HEK293T (cell line): ENCODE data around the gene FBXO15.

Source experiments
- CTCF ChIA-PET: fragments of 350-600 bp; formaldehyde crosslinking; extraction: SDS; loops from one replicate; lab custom pipeline; 2021; ENCODE audit warnings: antibody characterized with exemption, inconsistent platforms; lab: Yijun Ruan, JAX
- POLR2A ChIA-PET: fragments of 350-600 bp; formaldehyde crosslinking; extraction: SDS; loops from one replicate; lab custom pipeline; 2020; ENCODE audit warnings: antibody characterized with exemption, inconsistent platforms; lab: Yijun Ruan, JAX
- DNase-seq: peaks from one replicate; pipeline ENCODE4 v3.0.0; 2012; ENCODE audit warnings: mixed read lengths; ENCODE audit errors: extremely low spot score
- ARNT ChIP-seq: fragments of 450-650 bp; IDR thresholded peaks from 2 replicates; pipeline ENCODE4 v1.6.1; 2017; ENCODE audit warnings: mild to moderate bottlenecking
- BHLHE40 ChIP-seq: fragments of 450-650 bp; IDR thresholded peaks from 2 replicates; pipeline ENCODE4 v1.6.1; 2016; ENCODE audit warnings: mild to moderate bottlenecking, moderate library complexity, borderline replicate concordance
- CTBP1 ChIP-seq: fragments of 450-650 bp; IDR thresholded peaks from 2 replicates; pipeline ENCODE4 v1.6.1; 2016; ENCODE audit warnings: borderline replicate concordance
- ELF4 ChIP-seq: fragments of 450-650 bp; IDR thresholded peaks from 2 replicates; pipeline ENCODE4 v1.6.1; 2017; ENCODE audit warnings: antibody characterized with exemption
- FOXA1 ChIP-seq: fragments of 450-650 bp; IDR thresholded peaks from 2 replicates; pipeline ENCODE4 v1.6.1; 2016; ENCODE audit warnings: mild to moderate bottlenecking
- FOXK2 ChIP-seq: fragments of 450-650 bp; IDR thresholded peaks from 2 replicates; pipeline ENCODE4 v1.6.1; 2016; ENCODE audit warnings: mild to moderate bottlenecking
- FOXM1 ChIP-seq: fragments of 450-650 bp; IDR thresholded peaks from 2 replicates; pipeline ENCODE4 v1.6.1; 2017; ENCODE audit warnings: mild to moderate bottlenecking, borderline replicate concordance
- HDGF ChIP-seq: fragments of 450-650 bp; IDR thresholded peaks from 2 replicates; pipeline ENCODE4 v1.6.1; 2017; ENCODE audit warnings: antibody characterized with exemption, borderline replicate concordance
- L3MBTL2 ChIP-seq: fragments of 450-650 bp; conservative IDR thresholded peaks from 2 replicates; pipeline ENCODE4 v1.6.1; 2016; ENCODE audit warnings: mild to moderate bottlenecking
- LEF1 ChIP-seq: fragments of 450-650 bp; IDR thresholded peaks from 2 replicates; pipeline ENCODE4 v1.6.1; 2017; ENCODE audit warnings: mild to moderate bottlenecking, borderline replicate concordance
- NFRKB ChIP-seq: fragments of 450-650 bp; IDR thresholded peaks from 2 replicates; pipeline ENCODE4 v1.6.1; 2016; ENCODE audit warnings: mild to moderate bottlenecking, moderate library complexity
- PKNOX1 ChIP-seq: fragments of 450-650 bp; IDR thresholded peaks from 2 replicates; pipeline ENCODE4 v1.6.1; 2016
- SP1 ChIP-seq: fragments of 450-650 bp; IDR thresholded peaks from 2 replicates; pipeline ENCODE4 v1.6.1; 2017
- SUZ12 ChIP-seq: fragments of 450-650 bp; IDR thresholded peaks from 2 replicates; pipeline ENCODE4 v1.6.1; 2016; ENCODE audit warnings: mild to moderate bottlenecking
- TARDBP ChIP-seq: fragments of 450-650 bp; IDR thresholded peaks from 2 replicates; pipeline ENCODE4 v1.6.1; 2016
- ZNF384 ChIP-seq: fragments of 450-650 bp; IDR thresholded peaks from 2 replicates; pipeline ENCODE4 v1.6.1; 2016

The FBXO15 gene

GRCh38 chr18:74147779-74148542 lies at the start of gene FBXO15, which contains the start of gene TIMM21:
Gene FBXO15 (minus strand): TSS chr18:74147834. CDS start chr18:74147785, 49 bp downstream.
Gene TIMM21 (plus strand): TSS chr18:74148523. CDS start chr18:74148809, 286 bp downstream.
- ChIA-PET POLR2A (no interaction called here), CTCF (no interaction called here)
- peak; percentile 74 for DNase-seq
- TF ChIP-seq SUZ12 (peak; percentile 84), NFRKB (peak; percentile 41; the same call in 1 of the 2 replicates), L3MBTL2 (peak; percentile 85), FOXA1 (no peak), CTBP1 (no peak), TARDBP (no peak)

- DNase-seq: peak; percentile 62
- CTCF ChIA-PET: interaction anchor here (4.2 kb wide), 1 partner anchor 146 kb away, joined by 17 read pairs; no protein-coding TSS in a partner anchor
These were observed 48.8 kb upstream of the FBXO15 start for GRCh38 chr18:74196220-74197119.

GRCh38 chr18:74194691-74195090 lies 47.1 kb upstream of the FBXO15 start:
- ChIA-PET POLR2A (no interaction called here), CTCF (interaction anchor here (1.4 kb wide), 1 partner anchor 147 kb away, joined by 9 read pairs; no protein-coding TSS in a partner anchor)
- no peak for DNase-seq
- no peak for TF ChIP-seq FOXA1
- TF ChIP-seq PKNOX1: no peak
- TF ChIP-seq LEF1: no peak
- TF ChIP-seq FOXK2: no peak
- no peak for TF ChIP-seq SUZ12
- TF ChIP-seq ELF4: no peak
- TF ChIP-seq ARNT: no peak
- no peak for TF ChIP-seq BHLHE40
- TF ChIP-seq CTBP1: no peak
- TF ChIP-seq FOXM1: no peak
- TF ChIP-seq L3MBTL2: no peak
- TF ChIP-seq SP1: no peak
- no peak for TF ChIP-seq HDGF

More at GRCh38 chr18:74196220-74197119, 48.8 kb upstream of the FBXO15 start:
- TF ChIP-seq BHLHE40 (no peak), ELF4 (no peak), SUZ12 (no peak)
- POLR2A ChIA-PET: no interaction called here

- TF ChIP-seq FOXA1 (no peak), PKNOX1 (no peak), FOXM1 (no peak), SP1 (no peak)
- no peak for DNase-seq
- CTCF ChIA-PET: no interaction called here
- POLR2A ChIA-PET: no interaction called here
These were observed 43.9 kb upstream of the FBXO15 start for GRCh38 chr18:74191577-74191976.

GRCh38 chr18:74190086-74190485 lies 42.5 kb upstream of the FBXO15 start:
- TF ChIP-seq ELF4 (no peak), L3MBTL2 (no peak), BHLHE40 (no peak), FOXM1 (no peak), HDGF (no peak), LEF1 (no peak), FOXA1 (no peak), FOXK2 (no peak), SUZ12 (no peak), NFRKB (no peak), CTBP1 (no peak), ZNF384 (no peak), SP1 (no peak), TARDBP (no peak), PKNOX1 (no peak), ARNT (no peak)
- POLR2A ChIA-PET: no interaction called here
- CTCF ChIA-PET: interaction anchor here (1.0 kb wide), 1 partner anchor 36 kb away, joined by 3 read pairs; no protein-coding TSS in a partner anchor
- no peak for DNase-seq

GRCh38 chr18:74186661-74187060 lies 39.0 kb upstream of the FBXO15 start:
- ChIA-PET CTCF (no interaction called here), POLR2A (no interaction called here)
- no peak for TF ChIP-seq TARDBP
- no peak for TF ChIP-seq HDGF
- TF ChIP-seq LEF1: no peak
- TF ChIP-seq FOXM1: no peak
- no peak for TF ChIP-seq ARNT
- TF ChIP-seq CTBP1: no peak
- no peak for TF ChIP-seq SP1
- DNase-seq: no peak
